GM18868 (cell line): Measurements from ENCODE around the gene MTG2.

Experiments
- ATAC-seq: cut with Tn5 transposase; IDR thresholded peaks from one replicate; pipeline ENCODE4 v1.9.1; 2021; ENCODE audit warnings: mild to moderate bottlenecking, moderate library complexity; ENCODE audit not compliant: unreplicated experiment

Gene MTG2

DNA sequence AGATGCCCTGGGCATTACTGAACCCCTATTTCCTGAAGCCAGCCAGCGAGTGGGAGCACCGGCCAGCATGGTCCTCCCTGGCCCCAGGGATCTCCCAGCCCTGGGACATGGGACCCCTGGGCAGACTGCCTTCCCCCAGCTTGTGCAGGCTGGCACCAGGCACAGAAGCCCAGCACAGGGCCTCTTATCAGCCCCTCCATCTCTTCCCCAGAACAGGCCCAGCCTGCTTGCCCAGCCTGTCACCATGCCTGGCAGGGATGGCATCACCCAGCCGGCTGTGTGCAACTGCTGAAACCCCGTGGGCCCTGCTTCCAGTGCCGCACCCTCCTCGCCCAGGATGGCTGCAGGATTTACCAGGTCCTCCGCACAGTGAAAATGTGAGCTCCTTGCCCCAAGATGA lies 49.4 kb downstream of the MTG2 start:
- no peak for ATAC-seq

DNA sequence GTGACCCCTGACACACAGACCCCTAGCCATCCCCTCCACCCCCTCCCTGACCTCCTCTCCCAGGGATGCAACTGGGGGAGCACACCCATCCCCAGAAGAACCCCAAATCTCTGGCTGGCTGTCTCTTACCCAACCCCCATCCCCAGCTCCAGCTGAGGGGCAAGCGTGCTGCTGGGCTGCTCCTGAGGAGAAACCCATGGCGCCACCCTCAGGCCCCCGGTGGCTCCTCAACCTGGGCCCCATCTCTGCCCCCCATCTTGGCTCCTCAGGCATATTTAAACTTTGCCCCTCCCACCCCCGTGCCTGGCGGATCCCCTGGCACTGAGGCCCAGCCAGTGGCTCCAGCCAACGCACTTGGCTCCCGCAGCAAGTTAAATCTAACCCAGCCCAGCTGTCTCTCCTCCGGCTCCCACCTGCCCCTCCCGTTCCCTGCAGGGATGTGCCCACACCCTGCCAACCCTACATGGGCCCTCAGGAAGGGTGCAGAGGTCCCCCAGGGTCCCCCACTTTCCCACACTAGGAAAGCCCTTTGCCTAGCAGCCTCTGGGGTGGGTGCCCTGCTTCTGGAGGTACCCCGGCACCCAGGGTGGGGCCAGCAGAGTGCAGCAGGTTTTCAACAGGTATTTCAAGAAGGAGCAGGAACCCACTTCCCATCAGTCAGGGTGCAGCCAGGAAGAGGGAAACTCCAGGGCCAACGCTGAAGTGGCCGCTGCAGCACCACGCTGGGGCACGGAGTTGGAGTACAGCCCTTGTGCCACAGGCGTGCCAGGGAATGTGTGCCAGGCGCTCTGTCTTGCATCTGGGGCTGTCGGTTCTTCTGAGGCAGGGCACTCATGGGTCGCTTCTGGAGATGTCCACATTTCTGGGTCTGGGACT lies 50.2 kb downstream of the MTG2 start:
- no peak for ATAC-seq

DNA sequence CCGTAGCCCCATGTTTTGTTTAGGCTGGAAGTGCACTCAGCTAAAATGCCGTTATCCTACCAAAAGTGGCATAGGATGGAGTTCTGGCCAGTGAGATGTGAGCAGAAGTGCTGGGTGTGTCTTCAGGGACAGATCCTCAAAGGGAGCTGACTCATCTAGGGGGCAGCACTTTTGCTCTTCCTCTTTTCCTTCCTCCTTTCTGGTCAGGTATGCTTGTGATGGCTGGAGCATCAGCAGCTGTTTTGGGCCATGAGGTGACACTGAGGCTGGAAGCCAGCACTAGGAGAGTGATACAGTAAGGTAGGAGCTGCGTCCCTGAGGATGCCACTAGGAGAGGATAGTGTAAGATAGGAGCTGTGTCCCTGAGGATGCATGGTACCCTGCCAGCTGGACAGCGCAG lies 50.9 kb downstream of the MTG2 start:
- ATAC-seq: no peak

DNA sequence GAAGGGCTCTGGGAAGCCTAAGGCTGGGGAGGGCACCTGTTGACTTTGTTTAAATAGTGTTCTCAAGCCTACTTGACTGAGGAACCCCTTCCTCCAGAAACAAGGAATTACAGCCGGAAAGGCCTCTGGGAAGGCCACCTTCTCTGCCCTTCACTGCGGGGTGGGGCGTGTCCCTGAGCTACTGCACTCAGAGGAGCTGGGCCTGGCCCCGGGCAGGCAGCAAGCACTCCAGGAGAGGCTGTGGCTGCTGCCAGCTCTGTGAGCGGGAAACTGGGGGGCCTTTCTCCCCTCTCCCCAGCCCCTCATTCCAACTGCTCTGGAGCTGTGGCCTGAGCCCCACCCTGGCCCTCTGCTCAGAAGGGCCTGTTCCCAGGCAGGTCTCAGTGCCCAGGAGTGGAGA lies 51.5 kb downstream of the MTG2 start:
- no peak for ATAC-seq

DNA sequence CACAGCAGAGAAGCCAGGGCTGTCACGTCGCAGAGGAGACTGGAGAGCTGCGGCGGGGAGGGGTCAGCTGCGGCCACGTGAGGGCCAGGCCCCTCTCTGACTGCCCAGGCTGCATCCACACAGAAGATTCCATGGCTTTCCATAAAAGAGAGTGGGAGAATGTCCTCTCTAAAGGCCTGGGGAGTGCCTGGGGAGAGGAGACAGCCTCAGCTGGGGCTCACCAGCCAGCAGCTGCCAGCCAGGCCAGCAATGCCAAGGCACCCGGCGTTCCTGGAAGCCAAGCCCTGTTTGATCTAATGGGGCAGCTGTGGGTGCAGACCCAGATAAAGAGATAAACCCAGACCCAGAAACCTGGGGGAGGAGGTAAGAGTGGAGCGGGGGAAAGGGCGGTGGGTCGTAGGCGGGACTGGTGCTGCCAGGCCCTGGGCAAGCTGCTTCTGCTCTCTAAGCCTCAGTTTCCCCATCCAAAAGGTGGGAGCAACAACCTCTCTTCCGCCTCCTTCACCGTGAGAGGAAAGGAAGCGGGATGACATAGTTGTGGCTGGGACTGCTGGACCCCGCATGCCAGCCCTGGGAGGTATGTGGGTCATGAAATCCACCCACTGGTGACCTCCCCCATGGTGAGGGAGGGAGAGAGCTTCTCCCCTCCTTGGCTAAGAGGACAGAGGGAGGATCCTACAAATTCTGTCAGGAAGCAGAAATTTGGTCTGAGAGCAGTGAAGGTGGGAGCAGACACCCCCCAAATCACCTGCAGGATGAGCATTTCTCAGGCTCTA lies 52.4 kb downstream of the MTG2 start:
- ATAC-seq: no peak

DNA sequence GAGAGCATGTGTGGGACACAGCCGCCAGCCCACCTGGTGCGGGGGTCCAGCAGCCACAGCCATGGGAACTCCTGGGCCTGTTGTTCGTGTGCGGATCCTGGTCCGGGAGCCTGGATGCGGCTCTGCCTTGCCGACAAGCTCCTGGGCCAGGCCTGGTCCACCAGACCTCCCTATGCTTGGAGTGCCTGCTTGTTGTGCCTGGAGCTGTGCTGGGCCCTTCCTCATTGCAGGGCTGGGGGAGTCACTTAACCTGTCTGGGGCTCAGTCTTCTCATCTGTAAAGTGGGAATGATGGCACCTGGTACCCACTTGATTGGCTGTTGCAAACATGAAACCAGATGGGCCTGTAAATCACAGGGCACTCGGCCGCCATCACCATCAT lies 52.9 kb downstream of the MTG2 start:
- no peak for ATAC-seq

DNA sequence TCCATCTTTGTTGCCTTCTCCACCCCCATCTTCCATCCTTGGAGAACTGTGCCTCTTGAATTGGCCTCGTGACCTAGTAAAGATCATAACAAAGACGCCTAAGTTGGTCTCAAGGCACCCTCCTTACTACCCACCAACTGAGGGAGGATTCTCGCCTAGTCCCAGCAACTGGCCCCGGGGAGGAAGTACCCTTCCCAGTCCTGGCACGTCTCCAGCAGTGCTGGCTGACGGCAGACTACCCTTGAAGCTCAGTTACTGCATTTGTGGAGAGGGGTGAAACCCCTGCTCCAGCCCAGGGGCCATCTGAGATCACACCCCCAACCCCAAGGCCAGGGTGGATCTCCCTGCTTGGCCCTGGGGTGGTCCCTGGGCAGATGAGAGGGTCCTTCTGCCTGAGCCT lies 53.4 kb downstream of the MTG2 start:
- no peak for ATAC-seq

DNA sequence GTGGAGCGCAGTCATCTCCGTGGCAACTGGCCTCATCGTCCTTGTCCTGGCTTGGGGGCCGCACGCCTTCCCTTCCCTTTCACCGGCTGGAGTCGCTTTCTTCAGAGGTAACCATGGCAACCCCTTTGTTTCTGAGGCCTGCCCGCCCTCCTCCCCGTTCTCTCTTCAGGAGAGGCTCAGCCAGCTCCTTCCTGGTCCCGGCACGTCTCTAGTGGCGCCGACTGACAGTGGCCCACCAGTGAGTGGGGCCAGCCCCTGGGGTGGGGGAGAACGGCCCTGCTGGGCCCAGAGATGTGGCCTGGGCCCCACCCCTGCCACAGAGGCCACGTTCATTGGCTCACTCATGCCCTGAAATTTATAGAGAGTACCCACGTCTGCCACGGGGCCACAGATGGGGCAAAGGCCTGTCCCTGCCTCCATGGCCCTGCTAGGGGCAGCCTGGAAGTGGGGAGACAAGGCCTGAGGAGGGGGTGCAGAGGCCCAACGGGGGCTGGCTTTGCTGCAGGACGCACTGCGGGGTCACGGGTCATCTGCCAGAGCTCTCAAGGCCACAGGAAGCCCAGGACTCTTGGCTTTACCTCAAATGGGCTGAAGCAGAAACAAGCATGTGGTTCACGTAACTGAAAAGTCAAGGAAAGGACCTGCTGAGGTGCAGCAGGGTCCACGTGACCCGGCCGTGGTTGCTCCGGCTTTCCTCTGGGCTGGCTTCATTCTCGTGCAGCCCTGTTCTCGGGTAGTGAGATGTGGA lies 54.1 kb downstream of the MTG2 start:
- ATAC-seq: no peak

DNA sequence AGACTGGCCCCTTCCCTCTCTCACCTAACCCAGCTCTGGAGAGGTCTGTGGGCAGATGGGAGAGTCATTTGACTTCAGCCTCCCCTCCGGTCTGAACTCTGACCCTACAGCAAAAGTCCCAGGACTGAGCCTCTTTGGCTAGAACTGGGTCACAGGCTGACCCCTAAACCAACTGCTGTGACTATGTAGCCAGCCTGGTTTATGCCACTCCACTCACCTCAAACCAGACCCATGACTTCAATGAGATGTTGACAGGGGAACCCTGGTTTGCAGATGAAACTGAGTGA lies 54.6 kb downstream of the MTG2 start:
- no peak for ATAC-seq

DNA sequence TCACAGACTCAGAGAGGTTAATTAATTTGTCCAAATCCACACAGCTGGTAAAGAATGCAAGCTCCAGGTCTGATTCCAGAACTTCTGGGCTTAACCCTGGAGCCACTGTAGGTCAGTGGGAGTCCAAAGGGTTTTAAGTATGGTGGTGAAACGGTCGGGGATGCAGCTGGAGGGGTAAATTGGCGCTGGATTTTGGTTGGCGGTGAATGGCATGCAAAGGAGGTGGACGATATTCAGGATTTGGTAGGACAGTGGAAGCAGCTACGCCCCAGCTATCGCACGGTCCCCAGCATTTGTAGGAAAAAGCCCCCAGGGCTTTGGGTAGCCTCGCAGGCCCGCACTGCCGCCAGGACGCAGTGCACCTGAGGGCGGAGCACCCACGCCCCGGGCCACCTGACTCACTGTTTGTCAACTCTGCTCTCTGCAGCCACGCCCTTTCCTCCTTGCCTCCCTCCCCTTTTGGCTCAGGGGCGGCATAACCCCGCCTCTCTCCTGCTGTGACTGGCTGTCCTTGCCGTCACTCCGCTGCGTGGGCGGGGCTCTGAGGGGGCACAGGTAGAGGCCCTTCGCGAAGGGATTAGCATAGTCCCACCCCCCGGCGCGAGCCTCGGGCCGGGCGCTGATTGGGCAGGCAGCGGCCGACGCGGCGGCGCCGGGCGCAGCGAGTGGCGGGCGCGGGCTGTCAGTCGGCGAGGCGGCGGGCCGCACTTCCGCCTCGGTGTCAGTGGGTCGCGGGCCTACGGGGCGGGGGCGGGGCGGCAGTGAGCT lies 55.2 kb downstream of the MTG2 start, which contains the start of gene OSBPL2:
TSS of gene OSBPL2 (plus strand) at position 721 of the 768 bp plus-strand sequence. CDS start 17,664 bp downstream, outside the sequence.
- peak; percentile 97 for ATAC-seq

DNA sequence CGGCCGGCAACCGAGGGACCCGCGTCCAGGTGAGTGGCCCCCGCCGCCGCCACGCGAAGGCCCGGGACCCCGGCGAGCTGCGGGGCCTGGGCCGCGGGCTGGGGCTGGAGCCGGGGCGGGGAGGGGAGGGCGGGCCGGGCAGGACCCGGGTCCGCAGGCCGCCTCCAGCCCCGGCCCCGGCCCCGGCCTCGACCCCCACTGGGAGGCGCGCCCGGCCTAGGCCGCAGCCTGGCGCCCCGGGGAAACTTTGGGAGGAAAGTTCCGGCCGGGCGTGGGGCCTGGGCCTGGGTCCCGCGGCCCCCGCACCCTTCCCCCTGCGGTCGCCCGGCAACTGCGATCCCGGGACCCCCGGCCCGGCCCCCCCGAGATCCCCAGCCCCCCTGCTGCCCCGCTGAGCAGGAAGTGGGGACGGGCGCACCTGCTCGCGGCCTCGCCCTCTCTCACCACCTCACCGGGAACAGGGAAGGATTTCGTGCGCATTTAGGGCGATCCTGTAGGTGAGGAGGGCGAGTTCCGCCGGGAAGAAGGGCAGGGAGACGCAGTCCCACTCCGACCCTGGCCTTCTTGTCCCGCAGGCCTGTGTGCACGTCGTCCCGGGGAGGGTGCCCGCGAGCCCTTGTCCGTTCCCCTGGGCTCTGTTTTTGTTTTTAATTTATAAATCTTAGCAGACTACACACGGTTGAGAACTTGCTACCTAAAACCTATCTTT lies 55.9 kb downstream of the MTG2 start:
- no peak for ATAC-seq

DNA sequence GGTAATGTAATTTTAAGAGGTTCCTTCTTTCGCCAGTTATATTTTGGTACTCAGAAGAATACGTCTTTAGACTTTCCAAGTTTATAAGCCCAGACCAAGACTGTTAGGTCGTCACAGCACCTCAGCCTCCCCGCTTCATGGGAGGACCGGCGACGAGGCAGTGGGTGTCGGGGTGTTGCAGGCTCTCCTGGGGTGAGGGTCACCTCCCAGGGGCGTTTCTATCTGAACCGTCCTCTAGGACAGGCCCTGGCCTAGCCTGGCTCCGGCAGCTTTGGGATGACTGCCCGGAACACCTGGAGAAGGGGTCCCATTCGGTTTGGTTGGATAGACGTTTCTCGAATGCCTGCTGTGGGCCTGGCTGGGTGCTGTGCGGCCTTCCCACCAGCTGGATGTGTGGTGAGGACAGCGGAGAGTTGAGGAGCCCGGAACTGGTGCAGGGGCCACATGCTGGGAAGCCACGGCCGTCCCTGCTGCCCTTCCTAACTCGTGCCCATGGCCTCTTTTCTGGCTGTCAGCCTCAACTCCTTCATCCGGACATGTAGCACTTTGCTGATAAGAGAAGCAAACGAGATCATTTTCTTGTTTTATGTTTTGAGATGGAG lies 56.6 kb downstream of the MTG2 start:
- ATAC-seq: no peak

DNA sequence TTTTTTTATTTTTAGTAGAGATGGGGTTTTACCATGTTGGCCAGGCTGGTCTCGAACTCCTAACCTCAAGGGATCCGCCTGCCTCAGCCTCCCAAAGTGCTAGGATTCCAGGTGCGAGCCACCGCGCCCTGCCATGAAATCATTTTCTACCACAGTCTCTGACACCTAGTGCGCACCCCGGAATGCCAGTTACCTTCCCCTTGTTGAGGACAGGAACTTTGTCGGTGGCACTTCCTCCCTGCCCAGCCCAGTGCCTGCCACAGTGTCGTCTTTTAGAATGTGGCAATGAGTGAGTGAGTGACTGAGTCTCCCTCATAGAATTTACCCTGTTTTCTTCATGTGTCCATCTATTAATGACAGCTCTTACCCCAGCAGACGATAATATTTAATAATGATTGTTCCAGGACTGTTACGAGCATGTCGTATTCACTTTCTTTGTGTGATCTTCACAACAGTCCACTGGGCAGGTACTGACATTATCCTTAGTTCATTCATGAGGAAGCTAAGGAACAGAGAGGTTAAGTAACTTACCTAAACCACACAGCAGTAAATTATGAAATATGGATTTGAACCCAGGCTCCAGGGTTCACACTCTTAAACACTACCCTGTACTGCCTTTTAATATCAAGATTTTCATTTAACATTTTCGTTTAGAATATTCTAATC lies 57.3 kb downstream of the MTG2 start:
- no peak for ATAC-seq

DNA sequence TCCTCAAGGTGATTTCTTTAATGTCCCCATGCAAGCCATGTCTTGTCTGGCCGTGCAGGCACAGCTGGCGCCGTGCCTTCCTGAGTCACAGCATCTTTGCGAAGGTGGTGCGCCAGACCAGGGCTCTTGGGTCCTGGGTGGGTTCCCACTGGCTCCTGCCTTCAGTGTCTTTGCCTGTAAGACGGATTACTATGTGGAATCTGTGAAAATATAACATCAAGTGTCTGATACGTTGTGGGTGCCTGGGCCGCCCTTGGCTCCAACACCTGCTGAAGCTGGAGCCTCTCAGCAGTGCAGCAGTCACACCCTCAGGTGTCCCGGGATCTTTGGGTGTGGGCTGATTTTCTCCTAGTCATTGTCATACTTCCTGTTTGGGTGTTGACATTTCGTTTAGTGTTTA lies 58.7 kb downstream of the MTG2 start:
- no peak for ATAC-seq

DNA sequence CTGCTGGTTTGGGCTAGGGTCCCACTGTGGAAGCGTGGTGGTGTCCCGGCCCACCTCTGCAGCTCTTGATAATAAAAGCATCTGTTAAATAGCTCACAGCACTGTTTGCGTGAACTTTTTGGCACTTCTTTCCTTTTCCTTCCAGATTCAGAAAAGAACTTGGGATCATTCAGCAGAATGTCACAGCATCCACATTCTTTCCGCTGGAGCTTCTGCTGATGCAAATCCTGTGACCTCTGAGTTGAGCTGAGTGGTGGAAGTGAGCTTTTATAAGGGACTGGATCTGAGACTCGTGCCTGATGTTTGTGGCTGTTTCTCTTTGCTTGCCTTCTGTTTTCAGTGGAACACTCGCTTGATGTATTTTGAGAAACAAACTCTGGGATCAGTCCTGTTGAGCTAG lies 59.3 kb downstream of the MTG2 start:
- no peak for ATAC-seq

DNA sequence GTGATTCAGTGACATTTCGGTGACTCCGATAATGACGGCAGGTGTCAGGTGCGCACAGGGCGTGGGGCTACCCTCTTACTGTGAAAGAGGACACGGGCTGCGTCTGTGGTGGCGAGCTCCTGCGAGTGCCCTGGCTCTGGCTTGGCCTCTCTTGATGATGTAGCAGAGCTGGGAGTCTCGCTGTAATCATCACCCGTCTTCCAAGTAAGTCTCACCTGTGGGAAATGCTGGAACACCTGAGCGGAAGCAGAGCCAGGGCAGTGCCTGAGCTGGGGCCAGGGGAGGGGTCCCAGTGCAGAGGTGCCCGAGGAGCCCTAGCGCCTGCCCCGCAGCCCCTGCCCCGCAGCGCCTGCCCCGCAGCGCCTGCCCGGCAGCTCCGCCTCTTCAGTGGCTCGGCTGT lies 60.3 kb downstream of the MTG2 start:
- ATAC-seq: no peak

DNA sequence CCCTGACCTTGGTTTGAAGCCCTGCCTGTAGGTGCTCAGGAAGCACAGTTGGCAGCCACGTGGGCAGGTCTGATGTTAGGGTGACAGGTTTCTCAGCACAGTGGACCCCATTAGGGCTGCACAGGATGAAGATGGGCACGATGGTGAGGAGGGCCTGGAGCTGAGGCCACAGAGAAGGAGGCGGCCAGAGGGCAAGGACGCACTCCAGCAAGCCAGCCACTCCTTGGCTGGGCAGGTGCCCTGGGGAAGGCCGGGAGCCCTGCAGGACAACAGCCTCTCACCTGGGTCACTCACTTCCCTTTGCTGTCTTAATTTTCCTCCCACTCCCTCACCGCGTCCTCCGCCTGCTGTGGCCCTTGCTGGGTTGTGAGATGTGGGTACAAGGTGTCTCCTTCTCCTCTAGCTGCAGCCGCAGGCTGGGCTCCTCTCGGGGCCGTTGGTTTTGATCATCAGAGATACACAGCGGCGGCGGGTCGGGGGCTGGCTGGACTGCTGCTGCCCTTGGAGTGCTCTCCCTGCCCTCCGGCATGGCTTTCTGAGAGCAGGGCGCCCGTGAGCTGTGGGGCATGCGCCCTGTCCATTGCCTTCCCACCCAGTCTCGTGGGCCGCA lies 61.2 kb downstream of the MTG2 start:
- no peak for ATAC-seq

DNA sequence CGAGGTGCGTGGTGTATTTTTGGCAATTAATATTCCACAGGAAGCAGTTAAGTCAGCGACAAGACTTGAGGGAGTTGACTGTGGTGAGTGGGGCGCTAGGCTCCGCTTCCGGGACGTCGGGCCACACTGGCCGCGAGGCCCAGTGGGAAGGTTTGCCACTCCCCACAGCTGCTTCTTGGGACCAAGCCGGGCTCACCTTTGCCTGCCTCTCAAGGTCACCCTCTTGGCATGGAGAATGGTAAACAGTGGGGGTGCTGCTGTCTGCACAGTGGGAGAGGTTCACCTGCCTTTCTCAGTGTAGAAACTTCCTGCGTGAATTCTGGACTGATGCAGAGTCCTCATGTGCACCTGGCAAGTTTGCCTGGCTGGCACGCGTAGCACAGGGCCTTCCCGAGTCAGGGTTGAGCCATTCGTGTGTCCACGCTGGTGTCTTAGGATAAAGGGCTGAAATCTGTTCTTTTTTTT lies 61.8 kb downstream of the MTG2 start:
- ATAC-seq: no peak

DNA sequence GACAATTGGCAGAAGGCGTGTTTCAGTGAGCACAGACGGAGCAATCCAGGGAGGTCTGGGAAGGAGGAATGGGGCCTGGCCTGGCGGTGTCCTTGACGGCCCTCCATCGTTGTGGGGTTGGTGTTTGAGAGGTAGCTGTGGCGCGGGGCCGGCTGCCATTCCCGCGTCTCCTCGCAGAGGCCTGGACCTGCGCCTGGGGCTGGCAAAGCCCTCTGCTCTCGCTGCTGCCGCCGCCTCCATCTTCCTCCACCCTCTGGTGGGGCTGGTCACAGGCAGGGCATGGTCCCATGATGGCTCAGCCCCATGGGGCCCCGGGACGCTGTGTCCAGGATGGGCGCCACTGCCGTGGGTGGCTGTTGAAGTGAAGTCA lies 63.1 kb downstream of the MTG2 start:
- ATAC-seq: no peak
